Measurements from ENCODE around the gene PTPRN.

Gene PTPRN

DNA sequence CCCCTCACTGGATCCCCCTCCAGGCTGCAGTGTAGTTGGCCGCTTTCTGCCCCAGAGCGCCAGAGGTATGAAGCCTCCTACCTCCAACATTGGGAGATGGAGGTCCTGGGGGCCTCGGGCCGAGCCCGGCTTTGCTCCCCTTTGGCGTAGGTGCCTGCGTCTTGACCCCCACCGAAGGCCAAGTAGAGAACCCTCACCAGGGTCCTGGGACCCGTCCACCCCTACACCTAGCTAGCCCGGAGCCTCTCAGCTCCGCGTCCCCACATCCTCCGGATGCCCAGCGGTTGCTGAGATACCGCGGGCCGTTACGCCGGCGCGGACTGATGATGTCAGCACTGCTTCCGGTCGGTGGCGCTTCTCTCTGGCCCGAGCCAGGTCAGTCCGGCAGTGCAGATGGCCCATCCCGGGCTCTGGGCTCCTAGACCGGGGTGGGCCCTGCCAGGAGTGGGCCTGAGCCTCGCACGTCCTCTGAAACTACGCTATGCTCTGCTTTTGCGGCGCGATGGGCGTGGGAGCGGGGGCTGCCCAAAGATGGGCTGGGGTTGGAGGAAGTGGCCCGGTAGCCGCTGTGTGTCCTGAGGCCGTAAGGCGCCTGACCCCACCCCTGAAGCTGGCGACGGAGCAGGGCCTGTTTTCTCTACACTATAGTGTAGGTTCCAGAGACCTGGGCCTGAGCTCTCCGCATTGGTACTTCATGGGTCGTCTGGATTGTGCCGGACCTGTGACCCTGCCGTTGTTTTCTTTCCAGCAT lies 63.9 kb downstream of the PTPRN start, which contains the start of the genes GLB1L and STK16:
TSS of gene GLB1L (minus strand) at position 297 of the 751 bp plus-strand sequence. CDS start 1,871 bp downstream, outside the sequence.
TSS of gene STK16 (plus strand) at position 332 of the 751 bp plus-strand sequence. CDS start 521 bp downstream, outside the sequence.
- peak; percentile 94 for DNase-seq (ENCODE audit: low read depth)

DNA sequence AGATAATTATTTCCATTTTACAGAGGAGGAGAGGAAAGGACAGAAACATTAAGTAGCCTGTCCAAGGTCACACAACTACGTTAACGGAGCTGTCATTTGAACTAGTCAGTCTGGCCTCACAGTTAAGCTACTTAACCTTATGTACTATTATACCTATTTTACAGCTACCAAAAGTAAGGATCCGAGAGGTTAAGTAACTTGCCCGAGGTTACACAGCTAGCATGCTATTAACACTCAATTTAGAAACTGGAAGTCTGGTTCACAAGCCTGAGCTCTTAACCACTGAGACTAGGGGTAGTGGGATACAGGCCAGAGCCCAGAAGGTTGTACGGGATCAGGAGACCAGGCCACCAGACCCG lies 64.4 kb downstream of the PTPRN start:
- no peak for DNase-seq (ENCODE audit: low read depth)

DNA sequence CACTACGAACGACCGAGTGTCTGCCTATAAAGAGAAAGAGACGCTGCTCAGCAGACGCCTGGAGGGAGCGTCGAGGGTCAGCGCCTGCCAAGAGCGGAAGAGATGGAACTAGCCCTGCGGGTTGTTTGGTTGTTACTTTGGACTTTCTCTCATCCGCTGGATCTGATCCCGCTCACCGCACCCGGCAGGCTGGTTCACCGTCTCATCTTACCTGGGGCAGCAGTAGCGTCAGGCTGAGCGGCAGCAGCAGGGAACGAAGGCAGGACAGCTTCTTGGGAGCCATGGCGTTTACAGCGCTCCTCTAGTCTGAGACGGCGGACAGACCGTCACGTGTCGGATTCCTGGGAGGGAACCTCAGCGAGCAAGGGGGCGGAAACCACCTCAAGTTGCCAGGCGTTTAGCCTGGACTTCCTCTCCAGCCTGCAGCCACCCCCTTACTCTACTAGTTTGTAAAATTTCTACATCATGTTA lies 65.9 kb downstream of the PTPRN start:
- no peak for DNase-seq (ENCODE audit: low read depth)

Data from ELR (cell line).